Hematopoietic multipotent progenitor cell treated with erythropoietin and hydrocortisone succinate and interleukin-3 and kit ligand, for 15 days (in vitro differentiated cells): ENCODE data around the gene VDAC1.
"Not testable (repeated sequence)": the region's sequence is repeated elsewhere in the genome, so short reads cannot be mapped to it uniquely, and the experiment has no call there.

Experiments
- DNase-seq: peaks from one replicate; pipeline ENCODE4 v3.0.0-alpha.2; 2015; ENCODE audit warnings: low spot score

VDAC1 gene

GRCh38 chr5:134004626-134005416, at the start of gene VDAC1:
VDAC1 (minus strand) TSS chr5:134004975; CDS start chr5:133993012, 11,963 bp downstream.
- DNase-seq = peak; percentile 65

GRCh38 chr5:134053840-134054338, 49.1 kb upstream of the VDAC1 start:
- DNase-seq = no peak

- DNase-seq = no peak
These were observed 48.6 kb upstream of the VDAC1 start for GRCh38 chr5:134053314-134053839.

GRCh38 chr5:134051305-134051704, 46.5 kb upstream of the VDAC1 start:
- DNase-seq = no peak

GRCh38 chr5:134048864-134049263, 44.1 kb upstream of the VDAC1 start:
- DNase-seq = no peak

- no peak for DNase-seq
These were observed 42.9 kb upstream of the VDAC1 start for GRCh38 chr5:134047687-134048056.

- no peak for DNase-seq
These were observed 42.3 kb upstream of the VDAC1 start for GRCh38 chr5:134046801-134047686.

- no peak for DNase-seq
These were observed 41.6 kb upstream of the VDAC1 start for GRCh38 chr5:134046330-134046729.

- DNase-seq = no peak
These were observed 39.3 kb upstream of the VDAC1 start for GRCh38 chr5:134043793-134044792.

GRCh38 chr5:134041570-134042411, 37.0 kb upstream of the VDAC1 start:
- no peak for DNase-seq

GRCh38 chr5:134038138-134038537, 33.4 kb upstream of the VDAC1 start:
- no peak for DNase-seq

- no peak for DNase-seq
These were observed 32.4 kb upstream of the VDAC1 start for GRCh38 chr5:134037160-134037559.

- no peak for DNase-seq
These were observed 29.6 kb upstream of the VDAC1 start for GRCh38 chr5:134034326-134034725.

GRCh38 chr5:134030303-134030964, 25.7 kb upstream of the VDAC1 start:
- DNase-seq = not testable (repeated sequence)

- no peak for DNase-seq
These were observed 24.4 kb upstream of the VDAC1 start for GRCh38 chr5:134029156-134029555.

- DNase-seq = no peak
These were observed 23.7 kb upstream of the VDAC1 start for GRCh38 chr5:134028496-134028895.

GRCh38 chr5:134027288-134027615, 22.5 kb upstream of the VDAC1 start:
- DNase-seq = no peak

GRCh38 chr5:134026521-134027287, 21.9 kb upstream of the VDAC1 start:
- no peak for DNase-seq

GRCh38 chr5:134025786-134026185, 21.0 kb upstream of the VDAC1 start:
- DNase-seq = no peak
